ENCODE data around the gene GRID2.
"Not testable (repeated sequence)": the region's sequence is repeated elsewhere in the genome, so short reads cannot be mapped to it uniquely, and the experiment has no call there.

GRID2 gene

GRCh38 chr4:92442131-92442530 lies 138.4 kb downstream of the GRID2 start:
- not testable (repeated sequence) for H3K27me3 Mint-ChIP-seq; ATAC-seq; H3K27ac Mint-ChIP-seq; DNase-seq; H3K4me3 Mint-ChIP-seq; H3K4me1 Mint-ChIP-seq; H3K36me3 Mint-ChIP-seq (ENCODE audit: low read depth)
- peaks cover 15% of the 10 kb centered on the region for H3K9me3 Mint-ChIP-seq

GRCh38 chr4:92444143-92444843 lies 140.5 kb downstream of the GRID2 start:
- ATAC-seq; H3K27me3 Mint-ChIP-seq; H3K27ac Mint-ChIP-seq; H3K4me3 Mint-ChIP-seq; H3K36me3 Mint-ChIP-seq (ENCODE audit: low read depth); DNase-seq; H3K4me1 Mint-ChIP-seq: not testable (repeated sequence)
- peaks cover 15% of the 10 kb centered on the region for H3K9me3 Mint-ChIP-seq

GRCh38 chr4:92445127-92445526 lies 141.4 kb downstream of the GRID2 start:
- no peaks in the 10 kb centered on the region for H3K4me1 Mint-ChIP-seq

GRCh38 chr4:92447255-92447905 lies 143.6 kb downstream of the GRID2 start:
- Mint-ChIP-seq H3K27me3 (no peaks in the 10 kb centered on the region), H3K4me3 (no peak overlapping the region), H3K4me1 (no peaks in the 10 kb centered on the region), H3K9me3 (peaks cover 5% of the 10 kb centered on the region), H3K36me3 (ENCODE audit: low read depth) (no peaks in the 10 kb centered on the region), H3K27ac (no peak overlapping the region)
- DNase-seq (no peak), ATAC-seq (no peak)

More at GRCh38 chr4:92445127-92445526, 141.4 kb downstream of the GRID2 start:
- DNase-seq (no peak), ATAC-seq (no peak)
- Mint-ChIP-seq H3K27ac (no peak overlapping the region), H3K4me3 (no peak overlapping the region), H3K27me3 (no peaks in the 10 kb centered on the region), H3K9me3 (peaks cover 15% of the 10 kb centered on the region), H3K36me3 (ENCODE audit: low read depth) (no peaks in the 10 kb centered on the region)

DNA sequence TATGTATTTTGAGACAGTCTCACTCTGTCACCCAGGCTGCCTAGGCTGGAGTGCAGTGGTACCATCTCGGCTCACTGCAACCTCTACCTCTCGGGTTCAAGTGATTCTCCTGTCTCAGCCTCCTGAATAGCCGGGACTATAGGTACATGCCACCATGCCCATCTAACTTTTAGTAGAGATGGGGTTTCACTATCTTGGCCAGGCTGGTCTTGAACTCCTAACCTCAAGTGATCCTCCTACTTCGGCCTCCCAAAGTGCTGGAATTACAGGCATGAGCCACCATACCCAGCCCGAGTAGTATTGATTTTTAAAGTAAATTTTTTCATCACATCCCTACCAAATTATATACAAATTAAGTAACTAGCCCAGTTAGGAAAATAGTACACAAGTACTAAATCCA lies 144.4 kb downstream of the GRID2 start:
- H3K4me1 Mint-ChIP-seq; H3K9me3 Mint-ChIP-seq; ATAC-seq; H3K27ac Mint-ChIP-seq; DNase-seq; H3K4me3 Mint-ChIP-seq; H3K27me3 Mint-ChIP-seq; H3K36me3 Mint-ChIP-seq (ENCODE audit: low read depth): not testable (repeated sequence)

- DNase-seq (no peak), ATAC-seq (no peak)
- Mint-ChIP-seq H3K4me3 (no peak overlapping the region), H3K9me3 (no peaks in the 10 kb centered on the region), H3K36me3 (ENCODE audit: low read depth) (no peaks in the 10 kb centered on the region), H3K27me3 (no peaks in the 10 kb centered on the region), H3K4me1 (no peaks in the 10 kb centered on the region), H3K27ac (no peak overlapping the region)
These were observed 146.9 kb downstream of the GRID2 start for GRCh38 chr4:92450694-92451093.

DNA sequence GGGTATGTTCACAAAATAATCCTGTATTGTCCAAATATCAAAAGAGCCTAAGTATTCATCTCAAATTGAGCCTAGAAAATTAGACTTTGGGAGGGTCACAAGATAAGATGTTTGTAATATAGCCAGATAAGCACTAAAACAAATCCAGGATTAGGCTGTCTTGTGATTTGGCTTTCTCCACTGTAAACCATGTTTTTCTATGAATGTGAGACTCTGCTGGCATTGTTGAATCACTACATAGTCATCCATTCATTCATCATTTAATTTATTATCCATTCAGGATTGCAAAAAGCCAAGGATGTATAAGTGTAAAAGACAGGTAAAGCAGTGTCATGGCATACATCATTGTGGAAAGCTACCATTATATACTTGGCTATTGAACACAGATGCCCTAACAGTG lies 148.0 kb downstream of the GRID2 start:
- Mint-ChIP-seq H3K27ac (no peak overlapping the region), H3K36me3 (ENCODE audit: low read depth) (no peaks in the 10 kb centered on the region), H3K4me3 (no peak overlapping the region), H3K4me1 (no peaks in the 10 kb centered on the region), H3K9me3 (no peaks in the 10 kb centered on the region), H3K27me3 (no peaks in the 10 kb centered on the region)
- DNase-seq (no peak), ATAC-seq (no peak)

DNA sequence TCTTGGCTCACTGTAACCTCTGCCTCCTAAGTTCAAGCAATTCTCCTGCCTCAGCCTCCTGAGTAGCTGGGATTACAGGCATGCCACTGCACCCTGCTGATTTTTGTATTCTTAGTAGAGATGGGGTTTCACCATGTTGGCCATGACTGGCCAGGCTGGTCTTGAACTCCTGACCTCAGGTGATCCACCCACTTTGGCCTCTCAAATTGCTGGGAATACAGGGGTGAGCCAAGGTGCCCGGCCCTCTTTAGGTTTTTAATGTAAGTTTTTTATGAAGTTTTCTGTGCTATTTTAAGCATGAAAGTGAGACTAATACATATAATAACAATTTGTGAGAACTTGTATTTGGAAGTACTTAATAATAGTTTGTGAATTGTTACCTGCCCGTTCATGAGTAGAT lies 148.6 kb downstream of the GRID2 start:
- not testable (repeated sequence) for ATAC-seq; H3K9me3 Mint-ChIP-seq; H3K36me3 Mint-ChIP-seq (ENCODE audit: low read depth); DNase-seq; H3K27me3 Mint-ChIP-seq; H3K4me1 Mint-ChIP-seq; H3K27ac Mint-ChIP-seq; H3K4me3 Mint-ChIP-seq

DNA sequence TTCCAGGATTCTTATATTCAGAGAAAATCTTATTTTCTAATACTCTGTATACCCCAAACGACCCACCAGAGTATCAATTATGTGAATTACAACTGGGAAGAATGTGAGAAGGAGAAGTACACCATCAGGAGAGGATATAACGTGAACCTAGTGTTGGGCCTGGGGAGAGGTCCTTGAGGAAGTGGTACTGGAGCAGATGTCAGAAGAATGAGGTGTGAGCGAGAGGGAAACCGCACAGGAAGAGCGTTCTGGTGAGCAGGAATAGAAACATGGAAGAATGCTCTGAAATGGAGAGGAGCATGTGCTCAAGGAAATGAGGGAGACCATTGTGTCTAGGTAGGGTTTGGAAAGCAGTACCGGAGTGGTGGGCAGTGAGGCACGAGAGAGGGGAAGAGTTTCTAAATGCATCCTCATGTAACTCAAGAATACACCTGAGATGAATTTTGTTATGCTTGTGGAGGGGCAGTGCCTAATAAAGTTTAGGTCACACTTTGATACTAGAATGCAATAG lies 151.6 kb downstream of the GRID2 start:
- Mint-ChIP-seq H3K27me3 (no peaks in the 10 kb centered on the region), H3K36me3 (ENCODE audit: low read depth) (no peaks in the 10 kb centered on the region), H3K9me3 (no peaks in the 10 kb centered on the region), H3K4me1 (no peaks in the 10 kb centered on the region), H3K27ac (no peak overlapping the region), H3K4me3 (no peak overlapping the region)
- ATAC-seq (no peak), DNase-seq (no peak)

GRCh38 chr4:92455951-92456350 lies 152.2 kb downstream of the GRID2 start:
- Mint-ChIP-seq H3K4me1 (no peaks in the 10 kb centered on the region), H3K4me3 (no peak overlapping the region), H3K27me3 (no peaks in the 10 kb centered on the region), H3K36me3 (ENCODE audit: low read depth) (no peaks in the 10 kb centered on the region), H3K9me3 (no peaks in the 10 kb centered on the region), H3K27ac (no peak overlapping the region)
- no peak for DNase-seq
- no peak for ATAC-seq

GRCh38 chr4:92461732-92462131 lies 158.0 kb downstream of the GRID2 start:
- no peaks in the 10 kb centered on the region for H3K4me1 Mint-ChIP-seq
- ATAC-seq (no peak), DNase-seq (no peak)
- no peak overlapping the region for H3K4me3 Mint-ChIP-seq
- H3K9me3 Mint-ChIP-seq = peaks cover 3% of the 10 kb centered on the region
- no peaks in the 10 kb centered on the region for H3K27me3 Mint-ChIP-seq
- no peaks in the 10 kb centered on the region for H3K36me3 Mint-ChIP-seq (ENCODE audit: low read depth)
- no peak overlapping the region for H3K27ac Mint-ChIP-seq

- ATAC-seq (no peak), DNase-seq (no peak)
- Mint-ChIP-seq H3K36me3 (ENCODE audit: low read depth) (no peaks in the 10 kb centered on the region), H3K4me1 (no peaks in the 10 kb centered on the region), H3K27ac (no peak overlapping the region), H3K4me3 (no peak overlapping the region), H3K9me3 (peaks cover 5% of the 10 kb centered on the region), H3K27me3 (no peaks in the 10 kb centered on the region)
These were observed 173.5 kb downstream of the GRID2 start for GRCh38 chr4:92477298-92477697.

DNA sequence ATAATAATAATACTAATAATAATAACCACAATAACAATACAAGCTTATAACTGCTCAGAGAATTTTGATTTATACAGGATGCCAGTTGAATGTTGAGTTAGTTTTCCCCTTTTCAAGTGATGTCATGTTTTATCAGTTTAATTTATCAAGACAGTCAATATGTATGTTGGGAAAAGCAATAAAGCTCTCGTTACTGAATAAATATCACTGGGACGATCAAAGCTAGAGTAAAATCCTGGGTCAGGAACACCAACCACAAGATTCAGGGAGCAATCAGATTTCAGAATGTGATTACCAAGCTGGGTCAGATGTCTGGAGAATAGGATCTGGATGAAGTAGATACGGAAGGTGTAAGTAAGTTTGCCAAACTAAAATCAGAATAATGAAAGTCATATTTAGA lies 179.6 kb downstream of the GRID2 start:
- H3K36me3 Mint-ChIP-seq (ENCODE audit: low read depth) = no peaks in the 10 kb centered on the region
- no peaks in the 10 kb centered on the region for H3K4me1 Mint-ChIP-seq
- no peak overlapping the region for H3K27ac Mint-ChIP-seq

GRCh38 chr4:92488496-92488895 lies 184.7 kb downstream of the GRID2 start:
- DNase-seq (no peak), ATAC-seq (no peak)
- no peak overlapping the region for H3K27ac Mint-ChIP-seq
- H3K4me3 Mint-ChIP-seq = no peak overlapping the region
- no peaks in the 10 kb centered on the region for H3K9me3 Mint-ChIP-seq
- H3K27me3 Mint-ChIP-seq = no peaks in the 10 kb centered on the region
- no peaks in the 10 kb centered on the region for H3K4me1 Mint-ChIP-seq
- H3K36me3 Mint-ChIP-seq (ENCODE audit: low read depth) = no peaks in the 10 kb centered on the region

More for the DNA sequence above, 179.6 kb downstream of the GRID2 start:
- Mint-ChIP-seq H3K27me3 (no peaks in the 10 kb centered on the region), H3K9me3 (no peaks in the 10 kb centered on the region), H3K4me3 (no peak overlapping the region)
- DNase-seq = no peak
- ATAC-seq = no peak

DNA sequence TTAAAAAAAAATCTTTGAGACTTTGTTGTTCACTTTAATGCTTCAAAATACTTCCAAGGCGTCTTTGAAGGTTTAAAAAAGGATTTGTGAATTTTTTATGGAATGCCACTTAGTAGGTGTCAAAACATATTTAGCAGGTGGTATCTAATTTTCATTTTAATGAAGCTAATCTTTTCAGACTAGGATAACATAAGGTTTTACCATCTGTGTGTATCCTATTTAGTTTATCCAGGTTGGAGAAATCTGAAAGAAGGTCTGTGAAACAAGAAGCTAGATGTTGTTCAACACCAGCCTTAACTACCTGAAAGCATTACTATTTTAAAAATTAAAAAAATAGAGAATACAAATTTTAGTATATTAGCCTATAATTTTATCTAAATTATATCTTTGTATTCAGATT lies 193.4 kb downstream of the GRID2 start:
- no peak for ATAC-seq
- no peaks in the 10 kb centered on the region for H3K36me3 Mint-ChIP-seq (ENCODE audit: low read depth)

More for the DNA sequence above, 193.4 kb downstream of the GRID2 start:
- Mint-ChIP-seq H3K9me3 (no peaks in the 10 kb centered on the region), H3K27ac (no peak overlapping the region), H3K4me3 (no peak overlapping the region), H3K27me3 (no peaks in the 10 kb centered on the region), H3K4me1 (no peaks in the 10 kb centered on the region)
- no peak for DNase-seq

All from activated naive CD8-positive, alpha-beta T cell treated with anti-CD3 and anti-CD28 coated beads, Interleukin-2, amount 50 U/mL, for 24 hours (primary cell).